Measurements from ENCODE around the gene MACF1. TPM values are rescaled to one million over a fixed set of nuclear protein-coding genes. Genes with fewer than 3 reads are reported as not detected.

MACF1 gene
- polyA plus RNA-seq, 1 of the 3 experiments (the other 2 are of a cell fraction): 37.6 TPM

GRCh38 chr1:39391691-39392679 is 187.5 kb downstream of the MACF1 start (continued):
- TF ChIP-seq USF1 (IDR thresholded peaks at IDR 0.05; ENCODE audit: borderline replicate concordance, low read depth) (no peak), FOXM1 (IDR thresholded peaks at IDR 0.05; ENCODE audit: low read depth) (no peak), FOSL2 (IDR thresholded peaks at IDR 0.05; ENCODE audit: borderline replicate concordance, low read depth) (peak; percentile 75; the same call in 1 of the 2 replicates)

GRCh38 chr1:39392851-39393573 is 188.5 kb downstream of the MACF1 start:
- no peaks in the 10 kb centered on the region for H3K9me3 ChIP-seq
- no peak overlapping the region for H2AFZ ChIP-seq (ENCODE audit: low read depth)
- H3F3A ChIP-seq (replicated peaks; ENCODE audit: insufficient read depth): peaks cover 50% of the 10 kb centered on the region
- DNase-seq: no peak
- H3K4me2 ChIP-seq: peak overlapping the region; percentile 67
- H3K27ac ChIP-seq (ENCODE audit: low read depth in 2 of 2, low read length in 1 of 2): peak overlapping the region; percentile 56 to 97; a peak in 3 of 4 replicates
- TF ChIP-seq TCF12 (IDR thresholded peaks at IDR 0.05) (no peak), RFX5 (IDR thresholded peaks at IDR 0.05; ENCODE audit: low read length) (no peak), RAD21 (IDR thresholded peaks at IDR 0.05; ENCODE audit: low read length) (no peak), MXI1 (IDR thresholded peaks at IDR 0.05; ENCODE audit: low read depth, low read length) (no peak), ZBTB33 (IDR thresholded peaks at IDR 0.05; ENCODE audit: borderline replicate concordance, low read depth) (no peak), CHD2 (IDR thresholded peaks at IDR 0.05; ENCODE audit: low read length, partially characterized antibody) (no peak), REST (IDR thresholded peaks at IDR 0.05; ENCODE audit: low read depth, low read length) (no peak), ELF1 (IDR thresholded peaks at IDR 0.05) (no peak), PBX3 (IDR thresholded peaks at IDR 0.05) (no peak), CTCF (IDR thresholded peaks at IDR 0.05) (no peak), RXRA (IDR thresholded peaks at IDR 0.05; ENCODE audit: borderline replicate concordance, low read depth) (no peak), NRF1 (IDR thresholded peaks at IDR 0.05; ENCODE audit: low read depth, low read length) (no peak), JUND (IDR thresholded peaks at IDR 0.05) (no peak), FOXJ3 (CRISPR knock-in tag; IDR thresholded peaks at IDR 0.05) (no peak), TEAD4 (IDR thresholded peaks at IDR 0.05; ENCODE audit: borderline replicate concordance, insufficient read depth) (no peak), EZH2phosphoT487 (IDR thresholded peaks at IDR 0.05; ENCODE audit: borderline replicate concordance, low read depth) (no peak)
- ChIA-PET POLR2A (no interaction called here), CTCF (interaction anchor here (0.6 kb wide), 1 partner anchor 33 kb away, joined by 3 read pairs; no protein-coding TSS in a partner anchor)
- no peaks in the 10 kb centered on the region for H3K9me2 ChIP-seq
- H3K79me2 ChIP-seq (ENCODE audit: insufficient read depth): peaks cover 94% of the 10 kb centered on the region
- peaks cover 13 to 67% of the 10 kb centered on the region in 2 experiments for H3K4me1 ChIP-seq (ENCODE audit: control insufficient read depth in 1 of 2, insufficient read depth in 2 of 2, low read depth in 1 of 2, low read length in 1 of 2)
- peaks cover 11 to 24% of the 10 kb centered on the region in 2 experiments for H3K36me3 ChIP-seq (replicated peaks in 1 of 2; ENCODE audit: control insufficient read depth in 1 of 2, insufficient read depth in 2 of 2, low read length in 1 of 2)
- peak overlapping the region; percentile 61 for H3K9ac ChIP-seq
- no peaks in the 10 kb centered on the region for H4K20me1 ChIP-seq (ENCODE audit: insufficient read depth)
- no peaks in the 10 kb centered on the region for H3K27me3 ChIP-seq (ENCODE audit: insufficient read depth)
- peak overlapping the region in 1 of 2 experiments; percentile 4; a peak in 1 of 4 replicates for H3K4me3 ChIP-seq (ENCODE audit: low read depth in 2 of 2, low read length in 1 of 2)
- 42% methylated on average over 4 of the region's 4 CpGs for WGBS (ENCODE audit: low lambda C conversion rate)

All from SK-N-SH (cell line).